Small intestine (tissue), 7 donors: ENCODE data around the gene METTL26. TPM values are rescaled to one million over a fixed set of nuclear protein-coding genes. Genes with fewer than 3 reads are reported as not detected.

Source experiments
- DNase-seq, 2 donors: peaks; one replicate each; pipeline versions ENCODE4 v3.0.0 to v3.0.0-alpha.2; 2013
- FAIRE-seq: peaks from 2 replicates; lab custom pipeline; 2012; peaks lifted over from hg19 to GRCh38; lab: Jason Lieb, UNC
- H3K27ac ChIP-seq, 3 donors: one replicate each; pipeline ENCODE4 v1.5.1; 2013; ENCODE audit warnings: low read length in 2 of 3, mild to moderate bottlenecking in 2 of 3, control low read depth in 1 of 3, inconsistent platforms in 1 of 3, low read depth in 1 of 3, moderate library complexity in 1 of 3
- H3K27me3 ChIP-seq, 3 donors: one replicate each; pipeline ENCODE4 v1.6.1; 2013; ENCODE audit warnings: low read length in 3 of 3, inconsistent platforms in 1 of 3; ENCODE audit not compliant: control insufficient read depth in 3 of 3, insufficient read depth in 3 of 3
- H3K36me3 ChIP-seq, 3 donors: one replicate each; pipeline ENCODE4 v1.6.1; 2013; ENCODE audit warnings: low read length in 3 of 3, inconsistent platforms in 1 of 3, low read depth in 1 of 3, mild to moderate bottlenecking in 1 of 3, moderate library complexity in 1 of 3; ENCODE audit not compliant: control insufficient read depth in 3 of 3, insufficient read depth in 2 of 3
- H3K4me1 ChIP-seq, 3 donors: one replicate each; pipeline ENCODE4 v1.6.1; 2013; ENCODE audit warnings: low read length in 2 of 3, inconsistent platforms in 1 of 3, low read depth in 1 of 3, mild to moderate bottlenecking in 1 of 3, moderate library complexity in 1 of 3; ENCODE audit not compliant: control insufficient read depth in 3 of 3, insufficient read depth in 2 of 3
- H3K4me3 ChIP-seq, 3 donors: one replicate each; pipeline ENCODE4 v1.5.1; 2013; ENCODE audit warnings: low read length in 3 of 3, control low read depth in 1 of 3, inconsistent platforms in 1 of 3, low read depth in 1 of 3, mild to moderate bottlenecking in 1 of 3, moderate library complexity in 1 of 3
- H3K9me3 ChIP-seq, 2 donors: one replicate each; pipeline ENCODE4 v1.6.1; 2013; ENCODE audit warnings: low read depth in 1 of 2, low read length in 1 of 2; ENCODE audit not compliant: control insufficient read depth in 2 of 2, insufficient read depth in 1 of 2
- WGBS, 3 donors: extraction: QIAGEN DNeasy Blood & Tissue Kit; methylation state at CpG; one replicate each; pipeline ENCODE4 v1.1.7; 2013; 5-methylcytosine and 5-hydroxymethylcytosine counted together
- polyA plus RNA-seq, 4 donors: library from polyadenylated mRNA; stranded (reverse) in 3 of 4; unstranded in 1 of 4; fragments of 200-250 nt in 3 of 4; fragments of 120-200 nt in 1 of 4; gene quantifications; one replicate each; pipeline versions ENCODE4 v1.2.1 to v1.2.3, GENCODE V29; 2013
- donor health status: healthy with polysubstance abuse.
- donor health status: control.
- donor health status: control.
- donor health status: Bipolar disorder and iron deficiency.
- donor health status: healthy.

Gene METTL26
- polyA plus RNA-seq, 4 donors = 54.4 to 135 (median 113) TPM

- Histone ChIP-seq H3K27ac (no peak overlapping the region), H3K4me3 (no peak overlapping the region), H3K36me3 (peaks cover 0 to 33% (median 0%) of the 10 kb centered on the region in 3 donors), H3K9me3 (peaks cover 0 to 15% of the 10 kb centered on the region in 2 donors), H3K27me3 (no peaks in the 10 kb centered on the region), H3K4me1 (no peaks in the 10 kb centered on the region)
- peak in 1 of 2 donors; percentile 60 for DNase-seq
- no peak for FAIRE-seq
- 51 to 71% (median 62%) methylated on average over 28 of the region's 28 CpGs for WGBS, 3 donors
These were observed 25.4 kb downstream of the METTL26 start for GRCh38 chr16:610513-611381.

GRCh38 chr16:609984-610383, 26.1 kb downstream of the METTL26 start:
- 74 to 86% (median 83%) methylated on average over 14 of the region's 14 CpGs for WGBS, 3 donors
- Histone ChIP-seq H3K27me3 (no peaks in the 10 kb centered on the region), H3K27ac (no peak overlapping the region), H3K4me3 (no peak overlapping the region), H3K4me1 (no peaks in the 10 kb centered on the region), H3K36me3 (peaks cover 0 to 35% (median 0%) of the 10 kb centered on the region in 3 donors), H3K9me3 (peaks cover 0 to 23% of the 10 kb centered on the region in 2 donors)
- no peak for DNase-seq
- FAIRE-seq = no peak

- Histone ChIP-seq H3K4me3 (no peak overlapping the region), H3K36me3 (peaks cover 0 to 34% (median 0%) of the 10 kb centered on the region in 3 donors), H3K4me1 (no peaks in the 10 kb centered on the region), H3K27ac (no peak overlapping the region), H3K27me3 (no peaks in the 10 kb centered on the region), H3K9me3 (peaks cover 0 to 28% of the 10 kb centered on the region in 2 donors)
- no peak for DNase-seq
- FAIRE-seq = no peak
- WGBS, 3 donors = 87 to 89% (median 88%) methylated on average over 13 of the region's 13 CpGs
These were observed 26.8 kb downstream of the METTL26 start for GRCh38 chr16:609316-609715.

DNA sequence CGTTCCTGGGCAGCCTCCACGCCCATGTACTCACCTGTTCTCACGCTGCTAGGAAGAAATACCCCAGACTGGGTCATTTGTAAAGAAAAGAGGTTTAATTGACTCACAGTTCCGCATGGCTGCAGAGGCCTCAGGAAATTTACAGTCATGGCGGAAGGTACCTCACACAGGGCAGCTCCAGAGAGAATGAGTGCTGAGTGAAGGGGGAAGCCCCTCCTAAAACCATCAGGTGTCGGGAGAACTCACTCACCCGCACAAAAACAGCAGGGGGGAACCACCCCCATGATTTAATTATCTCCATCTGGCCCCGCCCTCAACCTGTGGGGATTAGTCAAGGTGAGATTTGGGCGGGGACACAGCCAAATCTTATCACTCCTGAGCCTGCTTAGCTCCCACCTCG, 28.1 kb downstream of the METTL26 start:
- DNase-seq (no peak), FAIRE-seq (no peak)
- H3K4me1 ChIP-seq = no peaks in the 10 kb centered on the region
- H3K4me3 ChIP-seq = no peak overlapping the region
- peaks cover 0 to 19% of the 10 kb centered on the region in 2 donors for H3K9me3 ChIP-seq
- 65 to 70% (median 66%) methylated on average over 10 of the region's 10 CpGs for WGBS, 3 donors
- H3K36me3 ChIP-seq = peaks cover 0 to 32% (median 0%) of the 10 kb centered on the region in 3 donors
- H3K27ac ChIP-seq = no peak overlapping the region
- no peaks in the 10 kb centered on the region for H3K27me3 ChIP-seq

DNA sequence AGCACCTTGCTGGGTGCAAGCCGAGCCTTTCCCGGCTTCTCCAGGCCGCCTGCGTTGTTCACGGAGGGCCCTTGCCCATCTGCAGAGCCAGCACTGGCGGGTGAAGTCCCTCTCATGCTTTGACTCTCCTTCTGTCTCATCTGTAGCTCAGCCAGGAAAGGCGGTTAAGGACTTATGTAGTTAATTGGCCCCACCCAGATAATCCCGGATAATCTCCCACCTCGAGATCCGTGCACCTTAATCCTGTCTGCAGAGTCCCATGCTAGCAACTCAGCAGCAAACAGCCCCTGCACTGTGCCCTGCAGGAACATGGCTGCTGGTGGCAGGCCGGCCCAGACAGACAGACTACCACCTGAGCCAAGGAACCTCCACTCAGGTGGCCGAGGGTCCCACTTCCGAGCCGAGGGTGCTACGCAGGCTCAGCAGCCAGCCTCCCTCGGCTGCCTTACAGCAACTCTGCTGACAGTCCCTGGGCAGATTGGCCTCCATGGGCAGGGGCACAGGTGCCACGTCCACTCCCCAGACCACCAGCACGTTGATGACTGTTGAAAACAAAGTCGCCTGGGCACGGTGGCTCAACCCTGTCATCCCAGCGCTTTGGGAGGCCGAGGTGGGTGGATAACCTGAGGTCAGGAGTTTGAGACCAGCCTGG, 29.3 kb downstream of the METTL26 start:
- DNase-seq = no peak
- 84 to 93% (median 92%) methylated on average over 22 of the region's 22 CpGs for WGBS, 3 donors

DNA sequence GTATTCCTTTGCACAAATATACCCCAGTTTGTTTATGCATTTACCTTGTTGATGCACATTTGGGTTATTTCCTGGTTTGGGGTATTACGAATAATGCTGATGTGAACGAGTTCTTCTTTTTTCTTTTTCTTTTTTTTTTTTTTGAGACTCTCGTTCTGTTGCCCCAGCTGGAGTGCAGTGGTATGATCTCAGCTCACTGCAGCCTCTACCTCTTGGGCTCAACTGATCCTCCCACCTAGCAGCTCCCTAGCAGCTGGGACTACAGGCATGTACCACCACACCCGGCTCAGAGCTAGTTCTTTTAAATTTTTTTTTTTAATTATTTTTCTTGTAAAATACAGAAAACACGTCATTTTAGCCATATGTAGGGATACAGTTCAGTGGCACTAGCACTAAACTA, 32.2 kb downstream of the METTL26 start:
- Histone ChIP-seq H3K27me3 (no peaks in the 10 kb centered on the region), H3K36me3 (peaks cover 0 to 57% (median 0%) of the 10 kb centered on the region in 3 donors), H3K4me3 (no peak overlapping the region), H3K27ac (no peak overlapping the region), H3K4me1 (no peaks in the 10 kb centered on the region), H3K9me3 (peaks cover 0 to 13% of the 10 kb centered on the region in 2 donors)
- 75 to 91% (median 83%) methylated on average over 5 of the region's 5 CpGs for WGBS, 3 donors
- DNase-seq = no peak
- no peak for FAIRE-seq

More for the DNA sequence above, 29.3 kb downstream of the METTL26 start:
- no peak for FAIRE-seq
- no peaks in the 10 kb centered on the region for H3K27me3 ChIP-seq
- H3K9me3 ChIP-seq = peaks cover 0 to 19% of the 10 kb centered on the region in 2 donors
- peaks cover 0 to 40% (median 0%) of the 10 kb centered on the region in 3 donors for H3K36me3 ChIP-seq
- H3K4me3 ChIP-seq = no peak overlapping the region
- H3K27ac ChIP-seq = no peak overlapping the region
- H3K4me1 ChIP-seq = no peaks in the 10 kb centered on the region

- Histone ChIP-seq H3K36me3 (peaks cover 0 to 72% (median 0%) of the 10 kb centered on the region in 3 donors), H3K27me3 (no peaks in the 10 kb centered on the region), H3K9me3 (peaks cover 0 to 13% of the 10 kb centered on the region in 2 donors), H3K4me1 (no peaks in the 10 kb centered on the region), H3K27ac (no peak overlapping the region), H3K4me3 (no peak overlapping the region)
- FAIRE-seq (no peak), DNase-seq (peak; percentile 28 to 29)
- 46 to 55% (median 50%) methylated on average over 7 of the region's 7 CpGs for WGBS, 3 donors
These were observed 35.3 kb downstream of the METTL26 start for GRCh38 chr16:600781-601180.
